Muscle of leg (tissue), 11 donors: ENCODE data around the gene OPHN1. TPM values are rescaled to one million over a fixed set of nuclear protein-coding genes. Genes with fewer than 3 reads are reported as not detected.

ENCODE experiments used
- DNase-seq: peaks from one replicate; pipeline ENCODE4 v3.0.0; 2013
- H3K27ac ChIP-seq: one replicate; pipeline ENCODE4 v1.5.1; 2013; ENCODE audit warnings: mild to moderate bottlenecking, low read length, control low read depth
- H3K27me3 ChIP-seq: one replicate; pipeline ENCODE4 v1.6.1; 2013; ENCODE audit warnings: low read length; ENCODE audit not compliant: control insufficient read depth, insufficient read depth
- H3K36me3 ChIP-seq: one replicate; pipeline ENCODE4 v1.6.1; 2013; ENCODE audit warnings: low read length; ENCODE audit not compliant: control insufficient read depth, insufficient read depth
- H3K4me1 ChIP-seq: one replicate; pipeline ENCODE4 v1.6.1; 2013; ENCODE audit warnings: low read length; ENCODE audit not compliant: control insufficient read depth, insufficient read depth
- H3K4me3 ChIP-seq: one replicate; pipeline ENCODE4 v1.5.1; 2013; ENCODE audit warnings: low read length, control low read depth
- H3K9me3 ChIP-seq: replicated peaks from 2 replicates; pipeline ENCODE4 v1.6.1; 2013; ENCODE audit warnings: low read depth, low read length; ENCODE audit not compliant: control insufficient read depth
- WGBS: methylation state at CpG from one replicate; pipeline ENCODE4 v1.1.5; 2013; ENCODE audit warnings: missing lambda C conversion rate; ENCODE audit not compliant: insufficient coverage; 5-methylcytosine and 5-hydroxymethylcytosine counted together
- polyA plus RNA-seq, 8 donors: library from polyadenylated mRNA; unstranded; fragments of 120-200 nt; gene quantifications; one replicate each; pipeline versions ENCODE4 v1.2.1 to v1.2.3, GENCODE V29; 2013; ENCODE audit warnings: inconsistent platforms in 1 of 8, low replicate concordance in 1 of 8; ENCODE audit not compliant: insufficient read length in 8 of 8, insufficient read depth in 1 of 8
- total RNA-seq: library from RNA; stranded (reverse); fragments of 120-200 nt; gene quantifications from one replicate; pipeline ENCODE4 v1.2.4, GENCODE V29; 2013

The OPHN1 gene
- total and polyA plus RNA-seq, 9 donors = 9.2 to 15.7 (median 14.8) TPM

DNA sequence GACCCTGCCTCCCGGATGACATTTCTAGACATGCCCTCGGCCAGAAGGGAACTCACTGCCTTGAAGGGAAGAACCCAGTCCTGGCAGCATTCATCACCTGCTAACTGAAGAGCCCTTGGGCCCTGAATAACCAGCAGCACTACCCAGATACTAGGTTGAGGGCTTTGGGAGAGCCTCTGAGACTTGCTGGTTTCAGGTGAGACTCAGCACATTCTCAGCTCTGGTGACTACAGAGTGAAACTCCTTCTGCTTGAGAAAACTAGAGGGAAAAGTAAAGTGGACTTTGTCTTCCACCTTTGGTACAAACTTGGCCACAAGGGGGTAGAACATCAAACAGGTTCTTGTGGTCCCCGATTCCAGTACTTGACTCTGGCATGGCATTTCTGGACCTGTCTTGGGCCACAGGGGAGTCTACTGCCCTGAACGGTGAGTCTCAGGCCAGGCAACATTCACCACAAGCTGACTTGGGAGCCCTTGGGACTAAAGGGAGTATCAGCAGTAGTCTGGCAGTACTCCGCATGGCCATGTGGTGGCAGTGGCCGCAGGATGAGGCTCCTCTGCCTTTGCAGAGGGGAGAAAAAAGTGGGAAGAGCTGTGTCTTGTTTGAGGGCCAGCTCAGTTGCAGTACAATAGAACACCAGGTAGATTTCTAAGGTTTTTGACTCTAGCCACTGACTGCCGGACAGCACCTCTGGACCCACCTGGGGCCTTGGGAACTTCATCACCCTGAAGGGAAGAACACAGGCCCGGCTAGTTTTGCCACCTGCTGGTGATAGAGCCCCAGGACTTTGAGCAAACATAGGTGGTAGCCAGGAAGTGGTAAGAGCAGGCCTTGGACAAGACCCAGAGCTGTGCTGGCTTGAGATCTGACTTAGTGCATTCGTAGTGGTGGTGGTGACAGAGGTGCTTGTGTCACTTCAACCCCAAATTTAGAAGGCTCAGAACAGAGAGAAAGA, 414.8 kb downstream of the OPHN1 start:
- Histone ChIP-seq H3K27me3 (no peaks in the 10 kb centered on the region), H3K9me3 (no peaks in the 10 kb centered on the region), H3K36me3 (no peaks in the 10 kb centered on the region), H3K4me3 (no peak overlapping the region), H3K27ac (no peak overlapping the region), H3K4me1 (no peaks in the 10 kb centered on the region)
- no peak for DNase-seq
- 62% methylated on average over 9 of the region's 9 CpGs for WGBS

DNA sequence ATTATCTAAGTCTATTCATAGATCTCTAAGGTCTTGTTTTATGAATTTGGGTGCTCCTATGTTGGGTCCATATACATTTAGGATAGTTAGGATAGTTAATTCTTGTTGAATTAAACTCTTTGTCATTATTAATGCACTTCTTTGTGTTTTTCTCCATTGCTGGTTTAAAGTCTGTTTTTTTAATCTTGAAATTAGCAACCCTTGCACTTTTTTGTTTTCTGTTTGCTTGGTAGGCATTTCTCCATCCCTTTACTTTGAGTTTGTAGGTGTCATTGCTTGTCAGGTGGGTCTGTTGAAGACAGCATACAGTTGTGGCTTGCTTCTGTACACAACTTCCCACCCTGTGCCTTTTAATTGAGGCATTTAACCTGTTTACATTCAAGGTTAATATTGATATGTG, 434.8 kb downstream of the OPHN1 start:
- Histone ChIP-seq H3K27ac (no peak overlapping the region), H3K4me1 (no peaks in the 10 kb centered on the region), H3K27me3 (no peaks in the 10 kb centered on the region), H3K9me3 (peaks cover 21% of the 10 kb centered on the region), H3K4me3 (no peak overlapping the region), H3K36me3 (no peaks in the 10 kb centered on the region)
- DNase-seq = no peak

Other genes with a start within 250 kb of the OPHN1 start
- gene YIPF6, start 65.6 kb upstream of the OPHN1 start, total RNA-seq = 27.3 TPM
- 10 to 100 TPM; 22.1 to 29.7 (median 25.7) TPM for gene YIPF6, start 65.6 kb upstream of the OPHN1 start, polyA plus RNA-seq
- 13.1 TPM for gene STARD8, start 214.2 kb upstream of the OPHN1 start, total RNA-seq
- gene STARD8, start 214.2 kb upstream of the OPHN1 start, polyA plus RNA-seq = 10 to 100 TPM; 13.2 to 20.2 (median 17.3) TPM